Daoy (cell line): ENCODE measurements around the gene TMPRSS9. TPM values are rescaled to one million over a fixed set of nuclear protein-coding genes. Genes with fewer than 3 reads are reported as not detected.
"Not testable (repeated sequence)": the region's sequence is repeated elsewhere in the genome, so short reads cannot be mapped to it uniquely, and the experiment has no call there.

Experiments used
- DNase-seq: peaks from one replicate; pipeline ENCODE4 v3.0.0-alpha.2; 2015; ENCODE audit warnings: low read depth
- total RNA-seq: library from RNA; depleted of rRNA; stranded (reverse); fragments of >200 nt; shearing (Covaris generic); gene quantifications from 2 replicates; pipeline ENCODE4 v1.2.3, GENCODE V29; 2014

Gene TMPRSS9
- total RNA-seq, 1 experiment from 2014 or later = not detected

- DNase-seq = no peak
Measured at GRCh38 chr19:2392366-2392765, 32.3 kb downstream of the TMPRSS9 start.

GRCh38 chr19:2392899-2393298 lies 32.8 kb downstream of the TMPRSS9 start:
- not testable (repeated sequence) for DNase-seq

- DNase-seq = no peak
Measured at GRCh38 chr19:2394054-2394441, 34.0 kb downstream of the TMPRSS9 start.

- no peak for DNase-seq
Measured at GRCh38 chr19:2394442-2395292, 34.6 kb downstream of the TMPRSS9 start.

- not testable (repeated sequence) for DNase-seq
Measured at GRCh38 chr19:2395293-2395829, 35.3 kb downstream of the TMPRSS9 start.

- DNase-seq = not testable (repeated sequence)
Measured at GRCh38 chr19:2397173-2397572, 37.1 kb downstream of the TMPRSS9 start.

- DNase-seq = no peak
Measured at GRCh38 chr19:2398735-2399305, 38.8 kb downstream of the TMPRSS9 start.

- no peak for DNase-seq
Measured at GRCh38 chr19:2399582-2399981, 39.5 kb downstream of the TMPRSS9 start.

- DNase-seq = no peak
Measured at GRCh38 chr19:2408247-2408646, 48.2 kb downstream of the TMPRSS9 start.

- no peak for DNase-seq
Measured at GRCh38 chr19:2409352-2409912, 49.4 kb downstream of the TMPRSS9 start.

GRCh38 chr19:2410023-2410422 lies 50.0 kb downstream of the TMPRSS9 start:
- DNase-seq = no peak

GRCh38 chr19:2411709-2412108 lies 51.6 kb downstream of the TMPRSS9 start:
- no peak for DNase-seq

GRCh38 chr19:2412449-2412848 lies 52.4 kb downstream of the TMPRSS9 start:
- no peak for DNase-seq

- DNase-seq = no peak
Measured at GRCh38 chr19:2413159-2413558, 53.1 kb downstream of the TMPRSS9 start.

GRCh38 chr19:2413629-2414028 lies 53.6 kb downstream of the TMPRSS9 start:
- DNase-seq = no peak

GRCh38 chr19:2415281-2415972 lies 55.4 kb downstream of the TMPRSS9 start:
- DNase-seq = no peak

GRCh38 chr19:2415973-2416319 lies 55.9 kb downstream of the TMPRSS9 start:
- DNase-seq = no peak

GRCh38 chr19:2416321-2417097 lies 56.4 kb downstream of the TMPRSS9 start:
- no peak for DNase-seq

GRCh38 chr19:2417436-2417835 lies 57.4 kb downstream of the TMPRSS9 start:
- not testable (repeated sequence) for DNase-seq

GRCh38 chr19:2417881-2418406 lies 57.9 kb downstream of the TMPRSS9 start:
- no peak for DNase-seq

- DNase-seq = no peak
Measured at GRCh38 chr19:2419754-2420153, 59.7 kb downstream of the TMPRSS9 start.
